ENCODE measurements around the gene CACNA1B. TPM values are rescaled to one million over a fixed set of nuclear protein-coding genes. Genes with fewer than 3 reads are reported as not detected.
"Not testable (repeated sequence)": the region's sequence is repeated elsewhere in the genome, so short reads cannot be mapped to it uniquely, and the experiment has no call there.

Gene CACNA1B
- total and polyA plus RNA-seq, 10 donors, result under 0.01 to 0.09 (median 0.04) TPM; not detected in 4

- Histone ChIP-seq H3K4me1 (peaks cover 0 to 14% (median 8%) of the 10 kb centered on the region in 6 donors), H3K9me3 (peaks cover 0 to 4% (median 0%) of the 10 kb centered on the region in 8 donors), H3K27me3 (replicated peaks in 1 of 7) (peaks cover 4 to 51% (median 29%) of the 10 kb centered on the region in 7 donors), H3K36me3 (no peaks in the 10 kb centered on the region), H3K4me3 (no peak overlapping the region), H3K27ac (no peak overlapping the region)
- intact Hi-C loops (cut with DNase I; ENCODE audit: low total_unique reads), result no loop called here
- WGBS, 5 donors, result 70 to 80% (median 71%) methylated on average over 17 to 19 of the region's 19 CpGs
- no peak for TF ChIP-seq POLR2A (IDR thresholded peaks at IDR 0.05)
- TF ChIP-seq POLR2AphosphoS5 (IDR thresholded peaks at IDR 0.05), result no peak
- no peak for TF ChIP-seq CTCF (IDR thresholded peaks at IDR 0.05 in 8 of 11, conservative IDR thresholded peaks at IDR 0.05 in 3 of 11)
- no peak for DNase-seq
These were observed 4.3 kb downstream of the CACNA1B start for GRCh38 chr9:137881591-137882505.

GRCh38 chr9:137882506-137882821, 4.9 kb downstream of the CACNA1B start:
- 86 to 93% (median 90%) methylated on average over 2 to 10 of the region's 10 CpGs for WGBS, 5 donors

GRCh38 chr9:137883977-137884376, 6.4 kb downstream of the CACNA1B start:
- DNase-seq; H3K4me1 ChIP-seq; H3K9me3 ChIP-seq; H3K4me3 ChIP-seq; intact Hi-C loops (cut with DNase I; ENCODE audit: low total_unique reads); H3K36me3 ChIP-seq; H3K27ac ChIP-seq: not testable (repeated sequence)
- peaks cover 0 to 31% (median 12%) of the 10 kb centered on the region in 7 donors for H3K27me3 ChIP-seq (replicated peaks in 1 of 7)
- WGBS, 5 donors, result 89 to 100% (median 100%) methylated on average over 1 to 3 of the region's 6 CpGs; no CpG with 5 or more reads in 2 of the 5 donors

More at GRCh38 chr9:137882506-137882821, 4.9 kb downstream of the CACNA1B start:
- no peak overlapping the region for H3K27ac ChIP-seq
- no peaks in the 10 kb centered on the region for H3K36me3 ChIP-seq
- no peak overlapping the region for H3K4me3 ChIP-seq
- H3K27me3 ChIP-seq (replicated peaks in 1 of 7), result peaks cover 0 to 45% (median 23%) of the 10 kb centered on the region in 7 donors
- no peaks in the 10 kb centered on the region for H3K9me3 ChIP-seq
- no peak for DNase-seq
- intact Hi-C loops (cut with DNase I; ENCODE audit: low total_unique reads), result no loop called here
- no peak for TF ChIP-seq POLR2A (IDR thresholded peaks at IDR 0.05)
- H3K4me1 ChIP-seq, result peaks cover 0 to 12% (median 8%) of the 10 kb centered on the region in 6 donors

- H3K4me1 ChIP-seq; H3K9me3 ChIP-seq; intact Hi-C loops (cut with DNase I; ENCODE audit: low total_unique reads); H3K4me3 ChIP-seq; DNase-seq; H3K36me3 ChIP-seq; H3K27ac ChIP-seq: not testable (repeated sequence)
- H3K27me3 ChIP-seq (replicated peaks in 1 of 7), result peaks cover 0 to 26% (median 6%) of the 10 kb centered on the region in 7 donors
- 29 to 48% (median 37%) methylated on average over 1 to 6 of the region's 7 CpGs for WGBS, 5 donors
These were observed 7.0 kb downstream of the CACNA1B start for GRCh38 chr9:137884547-137884946.

- H3K27me3 ChIP-seq (replicated peaks in 1 of 7), result peaks cover 0 to 20% (median under 1%) of the 10 kb centered on the region in 7 donors
- DNase-seq; H3K4me3 ChIP-seq; H3K4me1 ChIP-seq; intact Hi-C loops (cut with DNase I; ENCODE audit: low total_unique reads); H3K36me3 ChIP-seq; H3K27ac ChIP-seq; H3K9me3 ChIP-seq: not testable (repeated sequence)
- 80 to 91% (median 86%) methylated on average over 5 to 10 of the region's 12 CpGs for WGBS, 5 donors
These were observed 7.5 kb downstream of the CACNA1B start for GRCh38 chr9:137885121-137885520.

GRCh38 chr9:137888621-137889020, 11.0 kb downstream of the CACNA1B start:
- H3K9me3 ChIP-seq; H3K4me3 ChIP-seq; DNase-seq; H3K36me3 ChIP-seq; intact Hi-C loops (cut with DNase I; ENCODE audit: low total_unique reads); H3K27ac ChIP-seq; H3K27me3 ChIP-seq (replicated peaks in 1 of 7); H3K4me1 ChIP-seq: not testable (repeated sequence)
- 76 to 91% (median 87%) methylated on average over 2 to 12 of the region's 12 CpGs; no CpG with 5 or more reads in 1 of the 5 donors for WGBS, 5 donors

- DNase-seq; intact Hi-C loops (cut with DNase I; ENCODE audit: low total_unique reads); H3K36me3 ChIP-seq; H3K27ac ChIP-seq; H3K9me3 ChIP-seq; H3K4me1 ChIP-seq; H3K27me3 ChIP-seq (replicated peaks in 1 of 7); H3K4me3 ChIP-seq: not testable (repeated sequence)
- 90 to 97% (median 95%) methylated on average over 6 to 12 of the region's 14 CpGs; no CpG with 5 or more reads in 2 of the 5 donors for WGBS, 5 donors
These were observed 12.4 kb downstream of the CACNA1B start for GRCh38 chr9:137889966-137890365.

- H3K9me3 ChIP-seq; DNase-seq; H3K27ac ChIP-seq; H3K4me3 ChIP-seq; H3K36me3 ChIP-seq; H3K27me3 ChIP-seq (replicated peaks in 1 of 7); intact Hi-C loops (cut with DNase I; ENCODE audit: low total_unique reads); H3K4me1 ChIP-seq: not testable (repeated sequence)
- 41 to 78% (median 73%) methylated on average over 8 to 22 of the region's 24 CpGs for WGBS, 5 donors
These were observed 13.4 kb downstream of the CACNA1B start for GRCh38 chr9:137890768-137891587.

Measured in spleen (tissue), 11 donors.